ENCODE data around the gene SBNO2. TPM values are rescaled to one million over a fixed set of nuclear protein-coding genes. Genes with fewer than 3 reads are reported as not detected.
"Not testable (repeated sequence)": the region's sequence is repeated elsewhere in the genome, so short reads cannot be mapped to it uniquely, and the experiment has no call there.

SBNO2 gene
- total RNA-seq, 1 donor from 2014 or later = 40.9 TPM

DNA sequence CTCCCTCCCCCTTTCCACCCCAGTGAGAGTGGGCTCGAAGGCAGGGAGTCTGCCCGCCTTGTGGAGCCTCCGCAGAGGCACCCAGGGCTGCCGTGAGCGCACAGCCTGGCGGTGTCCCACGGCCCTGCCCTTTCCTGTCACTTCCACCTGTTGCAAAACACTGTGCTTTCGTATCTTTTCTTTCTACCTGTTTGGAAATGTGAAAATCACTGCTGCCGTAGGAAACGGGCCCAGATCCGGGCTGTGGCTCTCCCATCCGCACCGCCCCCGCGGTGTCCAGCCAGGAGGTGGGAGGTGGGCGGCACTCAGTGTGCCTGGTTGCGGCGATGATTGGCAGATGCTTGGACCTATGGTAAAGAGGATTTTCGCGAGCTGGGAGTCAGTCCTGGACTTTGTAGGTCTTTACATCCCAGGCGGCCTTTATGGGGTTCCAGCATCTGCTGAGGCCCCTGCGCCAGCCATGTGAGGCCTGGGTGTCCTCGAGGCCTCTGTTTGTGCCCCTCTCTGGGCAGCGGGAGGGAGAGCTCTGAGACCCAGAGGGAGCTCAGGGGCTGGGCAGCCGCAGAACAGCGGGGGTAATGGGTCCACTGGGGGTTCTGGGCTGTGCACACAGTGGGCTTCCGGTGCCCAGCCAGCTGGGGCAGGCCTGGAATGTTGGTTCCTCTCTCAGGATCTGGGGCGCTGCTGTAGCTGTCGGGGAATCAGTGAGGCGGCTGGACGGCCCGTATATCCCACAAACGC lies 37.6 kb upstream of the SBNO2 start:
- TF ChIP-seq CTCF (IDR thresholded peaks at IDR 0.05; ENCODE audit: unreplicated experiment) = no peak
- H3K27ac Mint-ChIP-seq = no peak overlapping the region
- no peak for DNase-seq (ENCODE audit: low spot score, unreplicated experiment)
- H3K9me3 Mint-ChIP-seq (ENCODE audit: low read depth) = no peaks in the 10 kb centered on the region
- peaks cover 8% of the 10 kb centered on the region for H3K36me3 Mint-ChIP-seq (ENCODE audit: insufficient read depth)
- H3K27me3 Mint-ChIP-seq = no peaks in the 10 kb centered on the region
- H3K4me1 Mint-ChIP-seq (ENCODE audit: low read depth) = peaks cover 22% of the 10 kb centered on the region
- H3K4me3 Mint-ChIP-seq (ENCODE audit: low read depth) = no peak overlapping the region

DNA sequence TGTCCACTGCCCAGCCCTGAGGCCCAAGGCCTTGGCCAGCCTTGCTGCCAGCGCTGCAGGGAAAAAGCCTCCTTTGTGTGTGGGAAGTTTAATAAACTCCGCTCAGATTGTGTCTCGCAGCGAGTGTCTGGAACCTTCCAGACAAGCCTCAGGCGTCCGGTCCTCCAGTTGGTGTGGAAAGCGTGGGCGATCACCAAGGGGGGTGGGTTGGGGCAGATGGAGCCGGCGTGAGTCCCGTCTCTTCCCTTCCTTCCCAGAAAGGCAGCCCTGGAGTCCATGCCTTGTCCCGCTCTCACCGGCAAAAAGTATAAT lies 36.1 kb upstream of the SBNO2 start:
- Mint-ChIP-seq H3K4me3 (ENCODE audit: low read depth) (no peak overlapping the region), H3K27me3 (no peaks in the 10 kb centered on the region), H3K4me1 (ENCODE audit: low read depth) (peaks cover 24% of the 10 kb centered on the region), H3K27ac (peak overlapping the region; percentile 24), H3K36me3 (ENCODE audit: insufficient read depth) (peaks cover 8% of the 10 kb centered on the region), H3K9me3 (ENCODE audit: low read depth) (no peaks in the 10 kb centered on the region)
- TF ChIP-seq CTCF (IDR thresholded peaks at IDR 0.05; ENCODE audit: unreplicated experiment) = no peak
- no peak for DNase-seq (ENCODE audit: low spot score, unreplicated experiment)

GRCh38 chr19:1208830-1209229 lies 34.8 kb upstream of the SBNO2 start:
- H3K27me3 Mint-ChIP-seq; H3K9me3 Mint-ChIP-seq (ENCODE audit: low read depth); H3K27ac Mint-ChIP-seq; H3K36me3 Mint-ChIP-seq (ENCODE audit: insufficient read depth); H3K4me3 Mint-ChIP-seq (ENCODE audit: low read depth); DNase-seq (ENCODE audit: low spot score, unreplicated experiment): not testable (repeated sequence)
- H3K4me1 Mint-ChIP-seq (ENCODE audit: low read depth) = peaks cover 22% of the 10 kb centered on the region

GRCh38 chr19:1206864-1207450 lies 32.9 kb upstream of the SBNO2 start:
- peak overlapping the region; percentile 82 for H3K27ac Mint-ChIP-seq
- TF ChIP-seq CTCF (IDR thresholded peaks at IDR 0.05; ENCODE audit: unreplicated experiment) = no peak

GRCh38 chr19:1206150-1206863 lies 32.2 kb upstream of the SBNO2 start:
- H3K27ac Mint-ChIP-seq = peak overlapping the region; percentile 43
- peaks cover 17% of the 10 kb centered on the region for H3K4me1 Mint-ChIP-seq (ENCODE audit: low read depth)
- no peak for DNase-seq (ENCODE audit: low spot score, unreplicated experiment)
- H3K4me3 Mint-ChIP-seq (ENCODE audit: low read depth) = peak overlapping the region; percentile 81
- TF ChIP-seq CTCF (IDR thresholded peaks at IDR 0.05; ENCODE audit: unreplicated experiment) = no peak
- H3K36me3 Mint-ChIP-seq (ENCODE audit: insufficient read depth) = peaks cover 1% of the 10 kb centered on the region
- H3K27me3 Mint-ChIP-seq = no peaks in the 10 kb centered on the region
- no peaks in the 10 kb centered on the region for H3K9me3 Mint-ChIP-seq (ENCODE audit: low read depth)

More at GRCh38 chr19:1206864-1207450, 32.9 kb upstream of the SBNO2 start:
- Mint-ChIP-seq H3K4me1 (ENCODE audit: low read depth) (peaks cover 18% of the 10 kb centered on the region), H3K36me3 (ENCODE audit: insufficient read depth) (peaks cover 4% of the 10 kb centered on the region), H3K4me3 (ENCODE audit: low read depth) (peak overlapping the region; percentile 81), H3K9me3 (ENCODE audit: low read depth) (no peaks in the 10 kb centered on the region), H3K27me3 (no peaks in the 10 kb centered on the region)
- DNase-seq (ENCODE audit: low spot score, unreplicated experiment) = no peak
